Measurements from ENCODE around the gene ATP6V0B.

DNA sequence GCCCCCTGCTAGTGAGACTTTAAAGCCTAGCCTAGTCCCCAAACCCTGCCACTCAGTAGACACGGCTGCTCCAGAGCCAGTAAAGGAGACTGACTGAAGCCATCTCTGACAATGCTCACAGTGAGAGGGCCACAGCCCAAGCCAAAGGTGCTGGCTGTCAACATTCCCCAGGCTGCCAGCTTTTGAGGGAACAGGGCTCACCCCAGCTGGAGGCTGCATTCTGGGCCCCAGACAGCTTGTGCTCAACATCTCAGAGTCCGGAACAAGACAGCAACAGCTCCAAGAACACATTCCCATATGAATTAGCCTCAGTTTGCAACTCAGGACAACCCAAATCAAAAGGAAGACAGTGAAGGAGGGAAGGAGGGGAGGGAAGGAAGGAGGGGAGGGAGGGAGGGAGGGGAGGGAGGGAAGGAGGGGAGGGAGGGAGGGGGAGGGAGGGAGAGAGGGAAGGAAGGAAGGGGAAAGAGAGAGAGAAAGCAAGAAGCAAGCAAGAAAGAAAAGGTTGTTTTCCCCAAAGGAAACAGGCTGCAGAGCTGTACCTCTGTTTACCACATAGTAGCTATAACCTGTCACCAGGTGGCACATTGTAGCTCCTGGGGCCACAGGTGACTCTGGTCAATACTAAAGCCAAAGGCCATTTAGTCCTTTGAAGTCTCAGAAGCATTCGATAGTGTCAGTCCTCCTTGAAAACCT lies 35.7 kb upstream of the ATP6V0B start:
- TF ChIP-seq, protein P1, sequence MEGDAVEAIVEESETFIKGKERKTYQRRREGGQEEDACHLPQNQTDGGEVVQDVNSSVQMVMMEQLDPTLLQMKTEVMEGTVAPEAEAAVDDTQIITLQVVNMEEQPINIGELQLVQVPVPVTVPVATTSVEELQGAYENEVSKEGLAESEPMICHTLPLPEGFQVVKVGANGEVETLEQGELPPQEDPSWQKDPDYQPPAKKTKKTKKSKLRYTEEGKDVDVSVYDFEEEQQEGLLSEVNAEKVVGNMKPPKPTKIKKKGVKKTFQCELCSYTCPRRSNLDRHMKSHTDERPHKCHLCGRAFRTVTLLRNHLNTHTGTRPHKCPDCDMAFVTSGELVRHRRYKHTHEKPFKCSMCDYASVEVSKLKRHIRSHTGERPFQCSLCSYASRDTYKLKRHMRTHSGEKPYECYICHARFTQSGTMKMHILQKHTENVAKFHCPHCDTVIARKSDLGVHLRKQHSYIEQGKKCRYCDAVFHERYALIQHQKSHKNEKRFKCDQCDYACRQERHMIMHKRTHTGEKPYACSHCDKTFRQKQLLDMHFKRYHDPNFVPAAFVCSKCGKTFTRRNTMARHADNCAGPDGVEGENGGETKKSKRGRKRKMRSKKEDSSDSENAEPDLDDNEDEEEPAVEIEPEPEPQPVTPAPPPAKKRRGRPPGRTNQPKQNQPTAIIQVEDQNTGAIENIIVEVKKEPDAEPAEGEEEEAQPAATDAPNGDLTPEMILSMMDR (IDR thresholded peaks at IDR 0.05; ENCODE audit: poor library complexity, severe bottlenecking) = no peak
- no peak for TF ChIP-seq EZH2 (IDR thresholded peaks at IDR 0.05; ENCODE audit: borderline replicate concordance, insufficient read depth, low read length, poor library complexity, severe bottlenecking)
- no peak for TF ChIP-seq RAD21 (conservative IDR thresholded peaks at IDR 0.05)

Measured in neural cell (in vitro differentiated cells).